ENCODE measurements around the gene TTC7B.

TTC7B gene

DNA sequence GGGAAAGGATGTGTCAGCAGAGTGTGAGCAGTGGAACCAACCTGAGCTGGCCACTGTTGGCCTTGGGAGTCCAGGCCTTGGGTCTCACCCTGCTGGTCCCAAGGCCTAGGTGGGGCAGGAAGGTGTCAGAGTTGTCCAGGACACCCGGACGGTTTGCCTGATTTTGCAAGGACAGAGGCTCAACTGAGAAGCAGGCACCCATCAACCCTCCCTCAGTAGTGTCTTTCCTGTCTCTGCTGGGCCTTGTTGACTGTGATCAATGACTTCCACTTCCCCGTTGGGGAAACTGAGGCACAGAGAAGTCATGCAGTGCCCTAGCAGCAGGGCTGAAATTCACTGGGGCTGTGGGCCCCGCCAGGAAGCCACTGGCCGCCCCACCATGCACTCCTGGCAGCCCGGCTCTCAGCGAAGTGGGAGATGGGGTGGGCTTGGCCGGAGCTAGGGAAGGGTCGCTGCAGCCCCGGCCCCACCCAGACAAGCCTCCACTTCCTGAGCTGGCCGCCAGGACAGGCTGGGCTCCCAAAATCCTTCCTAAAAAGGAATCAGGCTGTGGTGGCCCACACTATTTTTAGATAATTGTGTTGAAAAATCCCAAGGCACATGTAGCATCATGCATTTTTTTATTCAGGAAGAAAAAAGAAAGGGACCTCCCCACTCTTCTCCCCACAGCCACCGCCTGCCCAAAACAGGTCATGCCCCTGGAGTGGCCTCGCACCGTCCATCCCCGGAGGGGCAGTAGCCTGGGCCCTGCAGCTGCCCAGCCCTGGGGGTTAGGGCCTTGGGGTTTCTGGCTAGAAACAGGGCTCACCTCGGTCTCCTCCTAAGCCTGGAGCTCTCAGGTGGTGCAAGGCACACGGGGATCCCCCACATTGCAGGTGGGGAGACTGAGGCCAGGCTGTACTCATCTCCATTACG is 292.0 kb downstream of the TTC7B start:
- no peak overlapping the region for H3K4me3 ChIP-seq (ENCODE audit: low read depth, low read length)
- TF ChIP-seq, protein P1, sequence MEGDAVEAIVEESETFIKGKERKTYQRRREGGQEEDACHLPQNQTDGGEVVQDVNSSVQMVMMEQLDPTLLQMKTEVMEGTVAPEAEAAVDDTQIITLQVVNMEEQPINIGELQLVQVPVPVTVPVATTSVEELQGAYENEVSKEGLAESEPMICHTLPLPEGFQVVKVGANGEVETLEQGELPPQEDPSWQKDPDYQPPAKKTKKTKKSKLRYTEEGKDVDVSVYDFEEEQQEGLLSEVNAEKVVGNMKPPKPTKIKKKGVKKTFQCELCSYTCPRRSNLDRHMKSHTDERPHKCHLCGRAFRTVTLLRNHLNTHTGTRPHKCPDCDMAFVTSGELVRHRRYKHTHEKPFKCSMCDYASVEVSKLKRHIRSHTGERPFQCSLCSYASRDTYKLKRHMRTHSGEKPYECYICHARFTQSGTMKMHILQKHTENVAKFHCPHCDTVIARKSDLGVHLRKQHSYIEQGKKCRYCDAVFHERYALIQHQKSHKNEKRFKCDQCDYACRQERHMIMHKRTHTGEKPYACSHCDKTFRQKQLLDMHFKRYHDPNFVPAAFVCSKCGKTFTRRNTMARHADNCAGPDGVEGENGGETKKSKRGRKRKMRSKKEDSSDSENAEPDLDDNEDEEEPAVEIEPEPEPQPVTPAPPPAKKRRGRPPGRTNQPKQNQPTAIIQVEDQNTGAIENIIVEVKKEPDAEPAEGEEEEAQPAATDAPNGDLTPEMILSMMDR (IDR thresholded peaks at IDR 0.05; ENCODE audit: borderline replicate concordance, insufficient read depth, low read depth, low read length) = no peak

DNA sequence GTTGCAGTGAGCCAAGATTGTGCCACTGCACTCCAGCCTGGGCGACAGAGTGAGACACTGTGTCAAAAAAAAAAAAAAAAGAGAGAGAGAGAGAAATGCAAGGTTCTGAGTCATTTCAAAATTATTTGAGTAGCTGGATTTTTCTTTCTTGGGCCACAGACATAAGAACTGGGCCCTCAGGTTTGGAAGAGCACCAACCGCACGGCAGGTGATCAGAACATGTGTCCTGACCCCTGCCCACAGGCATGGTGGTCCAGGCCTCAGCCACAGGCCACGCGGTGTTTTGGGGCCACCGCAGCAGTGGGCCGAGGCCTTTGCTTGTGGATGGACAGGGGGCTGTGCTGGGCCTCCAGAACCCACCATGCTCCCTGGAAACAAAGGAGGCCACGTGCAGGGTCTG is 292.7 kb downstream of the TTC7B start:
- no peak overlapping the region for H3K4me3 ChIP-seq (ENCODE audit: low read depth, low read length)
- TF ChIP-seq, protein P1 (IDR thresholded peaks at IDR 0.05; ENCODE audit: borderline replicate concordance, insufficient read depth, low read depth, low read length) = no peak

DNA sequence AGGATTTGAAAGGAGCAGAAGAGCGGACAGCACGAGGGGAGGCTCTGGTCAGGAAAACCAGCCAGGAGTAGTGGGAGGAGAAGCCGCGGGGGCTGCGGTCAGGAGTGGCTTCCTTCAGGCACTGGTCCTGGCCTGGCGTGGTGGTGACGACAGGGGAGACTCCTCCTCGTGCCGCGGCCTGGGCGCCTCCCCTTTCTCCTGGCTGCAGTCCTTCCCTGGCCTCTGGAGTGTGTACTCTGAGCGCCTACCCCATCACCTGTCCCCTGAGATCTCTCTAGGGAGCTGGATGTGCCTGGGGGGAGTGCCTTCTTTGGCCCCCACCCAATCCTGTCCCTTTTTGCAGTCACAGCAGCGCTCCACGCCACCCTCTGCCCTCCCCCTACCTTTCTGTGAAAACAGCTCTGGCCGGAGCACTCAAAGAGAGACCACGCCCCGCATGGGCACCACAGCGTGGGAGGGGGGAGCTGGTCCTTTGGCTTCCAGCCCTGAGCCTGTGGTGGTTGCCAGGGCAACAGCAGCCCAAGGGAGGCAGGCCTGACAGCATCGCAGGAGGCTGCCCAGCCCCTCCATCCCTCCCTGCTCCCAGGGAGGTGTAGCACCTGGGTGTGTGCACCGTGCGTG is 293.5 kb downstream of the TTC7B start:
- TF ChIP-seq, protein P1 (IDR thresholded peaks at IDR 0.05; ENCODE audit: borderline replicate concordance, insufficient read depth, low read depth, low read length) = no peak
- H3K4me3 ChIP-seq (ENCODE audit: low read depth, low read length) = no peak overlapping the region

DNA sequence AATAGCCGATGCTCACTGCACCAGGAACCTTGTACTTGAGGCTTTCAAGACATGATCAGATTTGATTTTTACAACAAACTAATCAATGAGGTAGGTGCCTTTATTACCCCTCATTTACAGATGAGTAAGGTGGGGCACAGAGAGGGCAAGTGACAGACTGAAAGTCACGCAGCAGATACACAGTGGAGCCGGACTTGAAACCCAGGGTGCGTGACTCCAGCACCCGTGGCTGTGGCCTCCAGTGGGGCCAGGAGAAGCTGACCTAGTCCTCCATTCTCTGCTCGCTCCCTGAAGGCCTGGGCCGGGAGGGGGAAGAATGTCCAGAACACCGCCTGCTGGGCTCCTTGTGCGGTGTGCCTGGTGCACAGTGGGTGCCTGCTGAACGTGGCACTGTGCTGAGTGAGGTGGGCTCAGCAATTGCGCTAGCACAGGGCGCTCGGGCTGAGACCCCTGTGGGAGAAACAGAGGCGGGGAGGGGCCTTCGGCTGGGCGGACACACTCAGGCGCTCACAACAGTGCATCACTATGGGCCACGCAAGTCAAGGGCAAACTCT is 294.2 kb downstream of the TTC7B start:
- H3K4me3 ChIP-seq (ENCODE audit: low read depth, low read length) = no peak overlapping the region
- TF ChIP-seq, protein P1 (IDR thresholded peaks at IDR 0.05; ENCODE audit: borderline replicate concordance, insufficient read depth, low read depth, low read length) = no peak

DNA sequence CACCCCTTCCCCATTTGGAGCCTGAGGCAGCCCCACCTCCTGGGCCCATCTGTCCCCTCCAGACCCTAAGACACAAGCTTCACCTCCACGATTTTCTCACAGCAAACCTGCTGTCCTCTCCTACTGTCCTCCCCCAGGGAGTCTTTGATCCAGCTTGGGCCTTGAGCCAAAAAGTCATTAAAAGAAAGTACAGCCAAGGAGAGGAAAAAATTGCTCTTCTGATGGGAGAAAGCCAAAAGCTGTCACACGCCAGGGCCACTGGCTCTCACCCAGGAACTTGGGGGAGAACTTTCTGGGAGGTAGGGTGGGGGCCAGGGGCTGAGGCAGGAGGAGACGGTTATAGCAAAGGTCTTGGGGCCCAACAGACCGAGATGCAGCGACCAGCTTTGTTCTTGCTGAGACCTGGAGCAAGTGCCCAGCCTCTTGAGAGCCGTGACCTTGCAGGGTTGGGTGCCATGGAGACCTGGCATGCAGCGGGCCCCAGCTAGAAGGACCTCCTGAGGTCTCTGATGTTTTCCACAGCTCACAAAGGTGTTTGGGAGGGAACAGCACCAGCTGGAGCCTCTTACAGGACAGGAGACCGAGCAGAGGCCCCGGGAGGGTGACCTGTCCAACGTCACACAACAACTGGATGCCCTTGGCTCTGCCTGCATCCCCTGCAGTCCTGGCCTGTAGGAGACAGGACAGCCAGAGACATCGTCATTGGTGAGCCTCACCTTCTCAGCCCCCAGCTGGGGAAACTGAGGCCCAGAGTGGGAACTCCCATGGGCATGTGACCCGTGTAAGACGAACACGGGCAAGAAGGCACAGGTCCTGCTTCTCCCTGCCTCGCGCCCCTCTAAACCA is 294.9 kb downstream of the TTC7B start:
- TF ChIP-seq, protein P1 (IDR thresholded peaks at IDR 0.05; ENCODE audit: borderline replicate concordance, insufficient read depth, low read depth, low read length) = no peak
- H3K4me3 ChIP-seq (ENCODE audit: low read depth, low read length) = no peak overlapping the region

DNA sequence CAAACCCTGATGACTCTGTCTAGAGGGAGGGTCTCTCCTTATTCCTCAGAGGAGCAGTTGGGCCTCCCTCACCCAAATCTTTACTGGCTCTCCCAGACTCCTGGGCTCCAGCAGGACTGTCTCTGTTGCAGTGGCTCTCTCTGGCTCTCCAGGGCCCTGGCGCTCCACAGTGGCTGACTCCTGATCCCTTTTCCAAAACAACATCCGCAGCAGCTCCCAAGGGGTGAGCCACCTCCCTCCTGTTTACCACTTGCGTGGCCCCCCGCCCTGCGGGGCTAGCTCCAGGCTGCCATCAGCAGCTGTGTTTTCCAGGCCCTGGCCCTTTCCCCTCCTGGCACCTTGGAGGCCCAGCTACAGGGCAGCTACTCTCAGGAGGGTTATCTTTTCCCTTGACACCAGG is 295.9 kb downstream of the TTC7B start:
- TF ChIP-seq, protein P1 (IDR thresholded peaks at IDR 0.05; ENCODE audit: borderline replicate concordance, insufficient read depth, low read depth, low read length) = no peak
- no peak overlapping the region for H3K4me3 ChIP-seq (ENCODE audit: low read depth, low read length)
